GM19193 (cell line): ENCODE results near the gene DUSP12.

Experiments used
- POLR2A ChIP-seq: IDR thresholded peaks from 4 replicates; pipeline ENCODE4 v1.6.1; 2011; ENCODE audit not compliant: insufficient read depth, insufficient read length; ENCODE audit errors: extremely low read depth

DUSP12 gene

GRCh38 chr1:161777261-161777660, 27.7 kb downstream of the DUSP12 start:
- no peak for TF ChIP-seq POLR2A

DNA sequence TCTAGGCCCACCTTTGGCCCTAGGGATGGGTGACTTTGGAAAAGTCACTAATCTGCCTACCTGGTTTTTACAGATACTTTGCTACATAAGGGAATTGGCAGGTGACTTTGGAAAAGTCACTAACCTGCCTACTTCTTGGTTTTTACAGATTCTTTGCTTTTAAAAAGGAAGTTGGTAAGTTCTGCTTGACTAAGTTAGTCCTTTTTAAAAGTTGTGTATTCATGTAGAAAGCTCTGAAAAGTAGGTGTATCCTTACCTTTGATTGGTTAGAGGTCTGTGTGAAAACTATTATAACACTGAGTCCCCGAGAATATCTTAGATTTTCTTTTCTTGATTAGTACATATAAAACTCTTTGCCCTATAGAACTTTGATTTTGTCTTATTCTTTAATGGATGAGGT, 28.9 kb downstream of the DUSP12 start:
- TF ChIP-seq POLR2A, result no peak

DNA sequence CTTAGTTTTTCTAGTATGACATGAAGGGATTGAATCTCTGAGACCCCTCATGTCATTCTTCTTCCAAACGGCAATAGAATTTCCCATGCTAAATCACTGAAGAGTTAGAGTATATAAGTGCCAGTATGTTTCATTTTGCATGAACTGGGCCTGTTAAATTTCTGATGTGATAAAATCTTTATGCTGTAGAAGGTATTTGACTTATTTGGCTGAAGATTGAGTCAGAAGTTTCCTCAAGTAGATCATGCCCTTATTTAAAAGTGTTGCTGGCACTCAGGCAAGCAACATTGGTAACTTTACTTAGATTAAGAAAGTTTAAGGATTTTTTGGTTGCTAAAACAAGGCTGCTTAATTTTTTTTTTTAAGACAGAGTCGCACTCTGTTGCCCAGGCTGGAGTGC, 29.8 kb downstream of the DUSP12 start:
- no peak for TF ChIP-seq POLR2A

- TF ChIP-seq POLR2A, result no peak
Observed at GRCh38 chr1:161781995-161782394, 32.4 kb downstream of the DUSP12 start.

DNA sequence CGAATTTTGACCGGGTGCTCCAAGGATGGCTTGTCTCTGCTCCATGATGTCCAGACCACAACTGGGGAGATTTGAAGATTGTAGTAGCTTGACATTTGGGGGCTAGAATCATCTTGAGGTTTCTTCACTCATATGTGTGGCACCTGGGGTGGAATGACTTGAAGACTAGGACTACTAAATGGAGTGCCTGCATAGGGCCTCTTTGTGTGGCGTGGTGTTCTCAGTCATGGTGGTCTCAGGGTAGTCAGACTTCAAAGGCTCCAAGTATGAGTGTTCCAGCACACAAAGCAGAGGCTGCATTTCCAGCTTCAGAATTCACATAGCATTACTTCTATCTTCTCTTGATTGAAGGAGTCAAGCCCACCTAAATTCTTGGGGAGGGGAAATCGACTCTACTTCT, 33.3 kb downstream of the DUSP12 start:
- no peak for TF ChIP-seq POLR2A

DNA sequence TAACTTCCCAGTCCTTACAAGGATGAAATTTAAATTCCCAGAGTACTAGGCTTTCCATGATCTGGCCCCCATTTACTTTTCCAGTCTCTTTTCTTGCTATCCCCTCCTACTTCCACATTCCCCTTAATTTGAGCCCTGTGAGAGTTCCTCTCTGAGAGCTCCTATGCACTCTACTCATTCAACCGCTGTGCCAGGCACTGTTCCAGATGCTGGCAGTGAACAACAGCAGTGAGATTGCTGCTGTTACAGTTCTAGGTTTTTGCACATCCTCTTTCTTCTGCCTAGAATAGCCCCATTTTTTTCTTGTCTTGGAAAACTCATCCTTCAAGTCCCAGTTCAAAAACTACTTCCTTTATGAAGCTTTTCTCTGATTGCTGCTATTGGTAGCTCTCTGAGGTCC, 35.4 kb downstream of the DUSP12 start:
- TF ChIP-seq POLR2A, result no peak

GRCh38 chr1:161787355-161787754, 37.8 kb downstream of the DUSP12 start:
- no peak for TF ChIP-seq POLR2A

GRCh38 chr1:161790587-161791317, 41.2 kb downstream of the DUSP12 start:
- no peak for TF ChIP-seq POLR2A

DNA sequence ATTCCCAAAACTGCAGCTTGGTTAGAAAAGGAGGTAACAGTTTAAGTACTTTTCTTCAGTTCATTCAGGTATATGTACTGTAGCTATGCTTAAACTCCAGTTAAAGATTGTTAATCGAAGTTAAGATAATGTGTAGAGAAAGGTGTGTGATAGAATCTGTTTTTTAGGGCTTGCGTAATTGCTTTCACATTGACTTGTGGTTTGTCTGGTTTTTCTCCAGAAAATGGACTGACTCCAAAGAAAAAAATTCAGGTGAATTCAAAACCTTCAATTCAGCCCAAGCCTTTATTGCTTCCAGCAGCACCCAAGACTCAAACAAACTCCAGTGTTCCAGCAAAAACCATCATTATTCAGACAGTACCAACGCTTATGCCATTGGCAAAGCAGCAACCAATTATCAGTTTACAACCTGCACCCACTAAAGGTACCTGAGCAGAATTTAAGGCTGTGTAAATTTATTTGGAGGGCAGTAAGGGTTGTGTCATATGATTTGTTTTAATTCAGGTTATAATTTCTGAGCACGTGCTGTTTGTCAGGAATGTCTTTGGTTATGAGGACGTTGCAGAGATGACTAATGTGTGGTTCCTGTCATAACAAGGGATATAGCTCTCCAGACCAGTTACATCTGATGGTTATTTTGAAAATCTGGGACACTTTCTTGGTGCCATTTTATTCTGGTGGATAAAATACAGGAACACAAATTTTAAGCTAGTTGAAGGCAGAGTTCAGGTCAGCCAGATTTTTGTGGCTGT, 42.5 kb downstream of the DUSP12 start:
- TF ChIP-seq POLR2A, result no peak

DNA sequence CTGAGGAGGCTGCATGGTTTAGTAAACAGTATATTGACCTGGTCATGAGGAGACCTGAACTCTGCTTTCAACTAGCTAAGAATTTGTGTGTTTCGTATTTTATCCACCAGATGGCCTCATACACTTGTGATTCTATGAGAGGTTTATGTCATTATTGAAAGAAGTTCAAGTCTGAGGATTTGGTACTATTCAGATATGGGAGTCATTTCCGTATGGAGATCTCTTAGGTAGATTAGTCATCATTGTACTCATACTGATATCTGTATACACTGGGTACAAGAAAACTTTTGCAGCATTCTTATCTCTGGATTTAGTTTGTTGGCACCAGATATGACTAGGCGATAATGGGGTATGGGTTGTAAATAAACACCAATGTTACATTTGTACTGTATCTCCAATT, 43.2 kb downstream of the DUSP12 start:
- no peak for TF ChIP-seq POLR2A

DNA sequence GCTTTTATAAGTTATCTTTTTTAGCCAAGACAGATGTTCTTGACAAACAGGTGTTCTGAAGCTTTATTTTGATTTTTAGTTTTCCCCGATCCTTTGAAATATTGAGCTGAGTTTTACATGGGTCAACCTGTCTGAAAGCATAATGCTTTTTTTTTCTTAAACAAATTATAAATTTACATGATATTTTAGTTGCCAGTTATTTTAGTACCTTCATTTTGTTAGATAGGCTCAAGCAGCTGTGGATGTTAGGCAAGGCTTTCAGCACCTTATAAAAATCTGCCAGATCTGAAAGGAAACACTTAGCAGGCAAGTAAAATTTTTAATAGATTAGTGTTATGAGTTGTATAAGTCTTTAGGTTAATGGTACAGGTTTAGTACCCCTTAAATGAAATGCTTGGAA, 50.2 kb downstream of the DUSP12 start:
- TF ChIP-seq POLR2A, result no peak

DNA sequence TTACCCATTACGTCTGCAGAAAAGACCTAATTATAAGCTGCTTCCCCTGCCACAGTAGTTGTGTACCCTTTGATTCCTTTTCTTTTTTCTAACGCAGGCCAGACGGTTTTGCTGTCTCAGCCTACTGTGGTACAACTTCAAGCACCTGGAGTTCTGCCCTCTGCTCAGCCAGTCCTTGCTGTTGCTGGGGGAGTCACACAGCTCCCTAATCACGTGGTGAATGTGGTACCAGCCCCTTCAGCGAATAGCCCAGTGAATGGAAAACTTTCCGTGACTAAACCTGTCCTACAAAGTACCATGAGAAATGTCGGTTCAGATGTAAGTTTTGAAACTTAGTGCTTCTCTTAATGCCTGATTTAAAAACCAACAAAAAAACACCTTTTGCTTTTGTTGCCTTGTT, 52.4 kb downstream of the DUSP12 start:
- no peak for TF ChIP-seq POLR2A

DNA sequence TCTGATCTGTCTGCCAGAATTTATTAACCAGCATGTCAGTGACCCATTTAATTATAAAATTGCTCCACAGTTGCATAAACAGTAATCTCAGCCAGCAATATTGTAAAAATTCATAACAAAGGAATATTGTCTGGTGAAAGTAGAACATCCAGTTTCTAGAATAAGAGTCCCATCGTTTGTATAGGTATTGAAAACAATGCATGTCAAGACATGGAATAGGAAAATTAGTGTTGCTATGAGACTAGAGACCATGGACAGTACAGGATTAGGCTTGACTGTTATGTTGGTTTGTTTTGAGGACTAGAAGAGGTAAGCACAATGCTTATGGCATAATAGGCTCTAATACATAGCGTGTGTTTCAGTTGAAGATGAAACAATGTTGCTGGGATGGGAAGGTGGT, 53.6 kb downstream of the DUSP12 start:
- no peak for TF ChIP-seq POLR2A

GRCh38 chr1:161805399-161806197, 56.0 kb downstream of the DUSP12 start:
- no peak for TF ChIP-seq POLR2A
